Prostate gland (tissue), 2 donors: Measurements from ENCODE around the gene TLCD3B. TPM values are rescaled to one million over a fixed set of nuclear protein-coding genes. Genes with fewer than 3 reads are reported as not detected.

Experiments used
- DNase-seq: peaks from one replicate; pipeline ENCODE4 v3.0.0-alpha.2; 2019; ENCODE audit warnings: low spot score
- H3K27ac ChIP-seq, 2 donors: fragments of 200-600 bp; sonication (generic); 2 replicates each; pipeline ENCODE4 v1.5.1; 2017 to 2019
- H3K27me3 ChIP-seq: fragments of 200-600 bp; sonication (generic); replicated peaks from 2 replicates; pipeline ENCODE4 v1.5.1; 2019; ENCODE audit not compliant: insufficient read depth
- H3K36me3 ChIP-seq, 2 donors: fragments of 200-600 bp; sonication (generic); 1 replicate in 1 of 2; 2 replicates in 1 of 2; pipeline versions ENCODE4 v1.5.1 to v1.8.1; 2017 to 2019
- H3K4me1 ChIP-seq: fragments of 200-600 bp; sonication (generic); replicated peaks from 2 replicates; pipeline ENCODE4 v1.5.1; 2019
- H3K4me3 ChIP-seq, 2 donors: fragments of 200-600 bp; sonication (generic); 2 replicates each; pipeline ENCODE4 v1.5.1; 2017 to 2019
- H3K9me3 ChIP-seq: fragments of 200-600 bp; sonication (generic); 2 replicates; pipeline ENCODE4 v1.5.1; 2017
- POLR2A ChIP-seq: fragments of 450-650 bp; IDR thresholded peaks from one replicate; pipeline ENCODE4 v1.6.1; 2016; ENCODE audit warnings: antibody characterized with exemption, mild to moderate bottlenecking
- POLR2AphosphoS5 ChIP-seq: sonication (generic); formaldehyde crosslinking; IDR thresholded peaks from one replicate; pipeline ENCODE4 v1.6.1; 2017; ENCODE audit warnings: antibody characterized with exemption
- WGBS: methylation state at CpG from one replicate; pipeline ENCODE4 v1.1.5; 2018; 5-methylcytosine and 5-hydroxymethylcytosine counted together
- intact Hi-C: fragments of 100-400 bp; cut with DNase I; formaldehyde crosslinking; loops from one replicate; pipeline ENCODE4 v1.14.2; 2022
- total RNA-seq, 2 donors: library from RNA; depleted of rRNA; stranded (reverse); fragments of >200 nt; gene quantifications; one replicate each; pipeline ENCODE4 v1.1.0, GENCODE V29; 2016
- TF ChIP-seq, protein P1 (sequence below), 4 experiments: fragments of 200-600 bp in 2 of 4; fragments of 450-650 bp in 2 of 4; sonication (generic) in 2 of 4; IDR thresholded peaks; 1 replicate in 3 of 4; 2 replicates in 1 of 4; pipeline ENCODE4 v1.5.1; 2016 to 2019; ENCODE audit warnings: antibody characterized with exemption in 4 of 4, mild to moderate bottlenecking in 2 of 4, moderate library complexity in 2 of 4

TLCD3B gene
- total RNA-seq, 2 donors from 2014 or later, result 0.46 to 17.2 TPM

DNA sequence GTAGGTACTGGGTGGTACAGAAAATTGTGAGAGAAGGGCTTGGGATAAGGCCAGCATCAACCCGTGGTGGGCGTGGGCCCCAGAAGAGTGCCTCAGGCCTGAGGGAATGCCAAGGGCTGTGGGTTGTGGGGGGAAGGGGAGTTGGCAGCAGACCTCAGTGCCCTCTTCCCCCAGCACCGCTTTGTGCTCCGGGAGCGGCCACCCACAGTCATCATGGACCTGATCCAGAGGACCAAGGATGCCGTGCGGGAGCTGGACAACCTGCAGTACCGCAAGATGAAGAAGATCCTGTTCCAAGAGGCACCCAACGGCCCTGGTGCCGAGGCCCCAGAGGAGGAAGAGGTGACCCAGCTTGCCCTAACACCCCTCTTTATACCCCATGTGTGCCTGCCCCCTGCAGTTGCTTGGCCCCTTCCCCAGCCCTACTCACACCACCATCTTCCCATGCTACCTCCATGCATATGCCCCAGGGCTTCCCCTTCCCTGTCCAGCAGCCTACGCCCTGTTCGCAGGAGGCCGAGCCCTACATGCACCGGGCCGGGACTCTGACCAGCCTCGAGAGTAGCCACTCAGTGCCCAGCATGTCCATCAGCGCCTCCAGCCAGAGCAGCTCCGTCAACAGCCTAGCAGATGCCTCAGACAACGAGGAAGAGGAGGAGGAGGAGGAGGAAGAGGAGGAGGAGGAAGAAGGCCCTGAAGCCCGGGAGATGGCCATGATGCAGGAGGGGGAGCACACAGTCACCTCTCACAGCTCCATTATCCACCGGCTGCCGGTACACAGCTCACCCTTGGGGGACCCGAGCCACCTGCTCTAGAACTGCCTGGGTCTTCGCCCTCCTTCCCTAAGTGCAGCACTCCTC lies 48.3 kb downstream of the TLCD3B start:
- peaks cover 46 to 68% of the 10 kb centered on the region in 2 donors for H3K36me3 ChIP-seq

DNA sequence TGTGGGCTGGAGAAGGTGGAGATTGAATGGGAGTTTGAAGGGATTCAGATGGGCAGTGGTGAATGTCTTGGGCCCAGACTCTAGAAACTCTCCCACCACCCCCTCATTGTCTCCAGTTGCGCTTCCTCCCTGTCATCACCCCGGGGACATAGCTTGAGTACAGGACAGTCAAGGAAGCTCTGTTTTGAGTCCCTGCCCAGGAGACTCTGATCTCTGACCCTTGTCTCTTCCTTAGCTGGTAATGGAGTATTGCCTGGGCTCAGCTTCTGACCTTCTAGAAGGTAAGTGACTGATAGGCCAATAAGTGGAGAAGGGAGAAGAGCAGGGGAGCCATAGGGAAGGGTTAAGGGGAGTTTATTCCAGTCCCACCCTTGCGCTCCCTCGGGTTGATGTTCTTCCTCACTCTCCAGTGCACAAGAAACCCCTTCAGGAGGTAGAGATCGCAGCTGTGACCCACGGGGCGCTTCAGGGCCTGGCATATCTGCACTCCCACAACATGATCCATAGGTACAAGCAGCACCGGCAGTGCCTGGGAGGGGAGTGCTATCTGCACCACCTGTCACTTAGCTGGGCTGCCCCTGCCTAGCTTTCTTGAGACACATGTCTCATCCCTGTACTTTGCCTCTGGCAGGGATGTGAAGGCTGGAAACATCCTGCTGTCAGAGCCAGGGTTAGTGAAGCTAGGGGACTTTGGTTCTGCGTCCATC lies 52.4 kb downstream of the TLCD3B start:
- WGBS, result 95% methylated on average over 9 of the region's 9 CpGs

More for the DNA sequence above, 48.3 kb downstream of the TLCD3B start:
- intact Hi-C loops, result no loop called here
- Histone ChIP-seq H3K27me3 (no peaks in the 10 kb centered on the region), H3K4me1 (no peaks in the 10 kb centered on the region), H3K27ac (no peak overlapping the region), H3K4me3 (no peak overlapping the region), H3K9me3 (no peaks in the 10 kb centered on the region)
- TF ChIP-seq POLR2A (no peak), POLR2AphosphoS5 (no peak)
- TF ChIP-seq, protein P1, sequence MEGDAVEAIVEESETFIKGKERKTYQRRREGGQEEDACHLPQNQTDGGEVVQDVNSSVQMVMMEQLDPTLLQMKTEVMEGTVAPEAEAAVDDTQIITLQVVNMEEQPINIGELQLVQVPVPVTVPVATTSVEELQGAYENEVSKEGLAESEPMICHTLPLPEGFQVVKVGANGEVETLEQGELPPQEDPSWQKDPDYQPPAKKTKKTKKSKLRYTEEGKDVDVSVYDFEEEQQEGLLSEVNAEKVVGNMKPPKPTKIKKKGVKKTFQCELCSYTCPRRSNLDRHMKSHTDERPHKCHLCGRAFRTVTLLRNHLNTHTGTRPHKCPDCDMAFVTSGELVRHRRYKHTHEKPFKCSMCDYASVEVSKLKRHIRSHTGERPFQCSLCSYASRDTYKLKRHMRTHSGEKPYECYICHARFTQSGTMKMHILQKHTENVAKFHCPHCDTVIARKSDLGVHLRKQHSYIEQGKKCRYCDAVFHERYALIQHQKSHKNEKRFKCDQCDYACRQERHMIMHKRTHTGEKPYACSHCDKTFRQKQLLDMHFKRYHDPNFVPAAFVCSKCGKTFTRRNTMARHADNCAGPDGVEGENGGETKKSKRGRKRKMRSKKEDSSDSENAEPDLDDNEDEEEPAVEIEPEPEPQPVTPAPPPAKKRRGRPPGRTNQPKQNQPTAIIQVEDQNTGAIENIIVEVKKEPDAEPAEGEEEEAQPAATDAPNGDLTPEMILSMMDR (IDR thresholded peaks at IDR 0.05), result no peak
- 86% methylated on average over 24 of the region's 24 CpGs for WGBS
- DNase-seq, result no peak

DNA sequence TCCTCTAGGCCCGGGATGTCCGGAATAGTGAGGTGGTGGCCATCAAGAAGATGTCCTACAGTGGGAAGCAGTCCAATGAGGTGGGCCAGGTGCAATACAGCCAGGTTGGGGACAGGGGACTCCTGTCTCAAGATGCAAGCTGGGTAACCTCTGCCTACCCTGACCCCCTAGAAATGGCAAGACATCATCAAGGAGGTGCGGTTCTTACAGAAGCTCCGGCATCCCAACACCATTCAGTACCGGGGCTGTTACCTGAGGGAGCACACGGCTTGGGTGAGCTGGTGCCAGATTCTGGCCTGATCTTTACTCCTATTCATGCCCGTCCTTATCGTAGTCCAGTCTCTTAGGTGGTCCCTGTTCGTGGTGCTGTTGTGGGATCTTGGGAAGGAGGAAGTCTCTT lies 53.0 kb downstream of the TLCD3B start:
- Histone ChIP-seq H3K4me1 (peaks cover 13% of the 10 kb centered on the region), H3K27ac (no peak overlapping the region), H3K27me3 (no peaks in the 10 kb centered on the region), H3K9me3 (no peaks in the 10 kb centered on the region), H3K36me3 (peaks cover 8 to 33% of the 10 kb centered on the region in 2 donors), H3K4me3 (no peak overlapping the region)
- 85% methylated on average over 9 of the region's 9 CpGs for WGBS
- TF ChIP-seq, protein P1 (IDR thresholded peaks at IDR 0.05), result no peak
- no peak for TF ChIP-seq POLR2AphosphoS5
- TF ChIP-seq POLR2A, result no peak
- DNase-seq, result no peak
- intact Hi-C loops, result no loop called here

More for the DNA sequence above, 52.4 kb downstream of the TLCD3B start:
- Histone ChIP-seq H3K27ac (no peak overlapping the region), H3K36me3 (peaks cover 14 to 38% of the 10 kb centered on the region in 2 donors), H3K9me3 (no peaks in the 10 kb centered on the region), H3K4me1 (peaks cover 13% of the 10 kb centered on the region), H3K4me3 (no peak overlapping the region), H3K27me3 (no peaks in the 10 kb centered on the region)
- intact Hi-C loops, result no loop called here
- no peak for TF ChIP-seq POLR2A
- TF ChIP-seq, protein P1 (IDR thresholded peaks at IDR 0.05), result no peak
- no peak for TF ChIP-seq POLR2AphosphoS5
- no peak for DNase-seq

DNA sequence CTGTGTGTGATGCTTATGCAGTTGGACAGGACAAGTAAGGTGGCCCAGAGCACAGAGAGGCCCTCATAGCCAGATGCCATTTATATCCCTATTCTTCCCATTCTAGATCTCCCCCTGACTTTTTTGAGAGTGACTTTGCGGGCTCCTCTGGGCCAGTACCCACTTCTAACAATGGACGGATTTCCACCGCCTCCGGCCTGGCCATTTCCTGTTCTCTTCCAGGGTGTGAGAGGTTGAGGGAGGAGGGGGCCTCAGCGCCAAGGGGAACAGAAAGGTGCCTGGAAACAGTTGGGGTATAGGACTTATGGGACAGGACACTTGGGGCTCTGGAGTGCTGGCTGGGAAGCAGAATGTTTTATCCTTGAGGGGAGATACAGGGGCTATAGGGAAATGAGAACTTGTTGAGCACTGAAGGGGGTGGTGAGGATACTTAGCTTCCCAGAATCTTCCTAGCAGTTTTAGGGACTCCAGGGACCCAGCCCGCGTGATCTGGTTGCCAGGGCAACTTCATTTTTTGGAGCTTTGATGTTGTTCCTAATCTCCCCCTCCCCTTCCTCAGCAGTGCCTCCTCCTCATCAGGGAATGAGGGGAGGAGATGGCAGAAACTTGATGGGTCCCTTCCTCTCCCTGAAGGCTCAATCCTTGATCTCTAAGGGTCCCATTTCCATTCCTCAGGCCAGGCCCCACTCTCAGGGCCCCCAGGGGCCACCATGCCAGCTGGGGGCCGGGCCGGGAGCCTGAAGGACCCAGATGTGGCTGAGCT lies 53.8 kb downstream of the TLCD3B start:
- 70% methylated on average over 9 of the region's 9 CpGs for WGBS
- no peak for TF ChIP-seq POLR2AphosphoS5
- no peak for TF ChIP-seq POLR2A
- TF ChIP-seq, protein P1 (IDR thresholded peaks at IDR 0.05), result no peak
- peaks cover 13% of the 10 kb centered on the region for H3K4me1 ChIP-seq
- intact Hi-C loops, result no loop called here
- no peaks in the 10 kb centered on the region for H3K27me3 ChIP-seq
- peaks cover 3 to 24% of the 10 kb centered on the region in 2 donors for H3K36me3 ChIP-seq
- DNase-seq, result no peak
- H3K4me3 ChIP-seq, result no peak overlapping the region
- no peak overlapping the region for H3K27ac ChIP-seq
- H3K9me3 ChIP-seq, result no peaks in the 10 kb centered on the region
